Measurements from ENCODE around the gene PRAMEF1. TPM values are rescaled to one million over a fixed set of nuclear protein-coding genes. Genes with fewer than 3 reads are reported as not detected.
"Not testable (repeated sequence)": the region's sequence is repeated elsewhere in the genome, so short reads cannot be mapped to it uniquely, and the experiment has no call there.

Gene PRAMEF1
- total RNA-seq, 4 donors from 2014 or later: not detected

- TF ChIP-seq CTCF (IDR thresholded peaks at IDR 0.05; ENCODE audit: low read depth): no peak
Measured at GRCh38 chr1:12810691-12811408, 19.7 kb downstream of the PRAMEF1 start.

- TF ChIP-seq CTCF (IDR thresholded peaks at IDR 0.05; ENCODE audit: low read depth): no peak
Measured at GRCh38 chr1:12811409-12811784, 20.2 kb downstream of the PRAMEF1 start.

GRCh38 chr1:12831310-12831709 is 40.1 kb downstream of the PRAMEF1 start, which contains the start of gene PRAMEF11:
TSS of gene PRAMEF11 (minus strand) at chr1:12831410. CDS start at chr1:12828789, 2,621 bp downstream.
- TF ChIP-seq CTCF (IDR thresholded peaks at IDR 0.05; ENCODE audit: low read depth): not testable (repeated sequence)

Other genes with a start within 250 kb of the PRAMEF1 start
- 100 to 1,000 TPM; 147 to 406 (median 256) TPM for gene DHRS3, start 173.2 kb upstream of the PRAMEF1 start, total RNA-seq
- not detected for gene AADACL4, start 147.3 kb upstream of the PRAMEF1 start, total RNA-seq
- gene AADACL3, start 75.3 kb upstream of the PRAMEF1 start, total RNA-seq: under 1 TPM in 2 of 4 donors, not detected in 2; 0.16 to 0.19 TPM
- not detected for gene CFAP107, start 45.2 kb upstream of the PRAMEF1 start, total RNA-seq
- not detected for gene PRAMEF12, start 17.7 kb upstream of the PRAMEF1 start, total RNA-seq
- not detected for gene PRAMEF11, start 40.0 kb downstream of the PRAMEF1 start, total RNA-seq
- gene HNRNPCL1, start 57.3 kb downstream of the PRAMEF1 start, total RNA-seq: not detected
- not detected for gene PRAMEF2, start 65.7 kb downstream of the PRAMEF1 start, total RNA-seq
- gene PRAMEF4, start 94.8 kb downstream of the PRAMEF1 start, total RNA-seq: not detected
- not detected for gene PRAMEF10, start 106.9 kb downstream of the PRAMEF1 start, total RNA-seq
- not detected for gene PRAMEF7, start 125.2 kb downstream of the PRAMEF1 start, total RNA-seq
- gene PRAMEF6, start 156.2 kb downstream of the PRAMEF1 start, total RNA-seq: not detected